Head of caudate nucleus (tissue), 42 donors: Measurements from ENCODE around the gene CCNY.

Source experiments
- DNase-seq, 42 donors: peaks; one replicate each; pipeline versions ENCODE4 v3.0.0 to v3.0.0-alpha.2; 2020 to 2021; ENCODE audit warnings: mixed read lengths in 7 of 42
- intact Hi-C: fragments of 100-400 bp; cut with DNase I; formaldehyde crosslinking; loops from one replicate; pipeline ENCODE4 v1.15.0; 2022

CCNY gene

DNA sequence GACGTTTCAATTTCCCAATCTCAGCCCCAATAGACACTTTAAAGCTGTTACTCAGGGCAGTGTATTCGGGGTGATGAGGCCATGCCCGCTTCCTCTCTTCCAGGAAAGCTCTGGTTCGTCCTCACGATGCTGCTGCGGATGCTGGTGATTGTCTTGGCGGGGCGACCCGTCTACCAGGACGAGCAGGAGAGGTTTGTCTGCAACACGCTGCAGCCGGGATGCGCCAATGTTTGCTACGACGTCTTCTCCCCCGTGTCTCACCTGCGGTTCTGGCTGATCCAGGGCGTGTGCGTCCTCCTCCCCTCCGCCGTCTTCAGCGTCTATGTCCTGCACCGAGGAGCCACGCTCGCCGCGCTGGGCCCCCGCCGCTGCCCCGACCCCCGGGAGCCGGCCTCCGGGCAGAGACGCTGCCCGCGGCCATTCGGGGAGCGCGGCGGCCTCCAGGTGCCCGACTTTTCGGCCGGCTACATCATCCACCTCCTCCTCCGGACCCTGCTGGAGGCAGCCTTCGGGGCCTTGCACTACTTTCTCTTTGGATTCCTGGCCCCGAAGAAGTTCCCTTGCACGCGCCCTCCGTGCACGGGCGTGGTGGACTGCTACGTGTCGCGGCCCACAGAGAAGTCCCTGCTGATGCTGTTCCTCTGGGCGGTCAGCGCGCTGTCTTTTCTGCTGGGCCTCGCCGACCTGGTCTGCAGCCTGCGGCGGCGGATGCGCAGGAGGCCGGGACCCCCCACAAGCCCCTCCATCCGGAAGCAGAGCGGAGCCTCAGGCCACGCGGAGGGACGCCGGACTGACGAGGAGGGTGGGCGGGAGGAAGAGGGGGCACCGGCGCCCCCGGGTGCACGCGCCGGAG lies 271.4 kb downstream of the CCNY start:
- DNase-seq = peak in 4 of 42 donors; percentile 10 to 35 (median 23)
- intact Hi-C loops = no loop called here

DNA sequence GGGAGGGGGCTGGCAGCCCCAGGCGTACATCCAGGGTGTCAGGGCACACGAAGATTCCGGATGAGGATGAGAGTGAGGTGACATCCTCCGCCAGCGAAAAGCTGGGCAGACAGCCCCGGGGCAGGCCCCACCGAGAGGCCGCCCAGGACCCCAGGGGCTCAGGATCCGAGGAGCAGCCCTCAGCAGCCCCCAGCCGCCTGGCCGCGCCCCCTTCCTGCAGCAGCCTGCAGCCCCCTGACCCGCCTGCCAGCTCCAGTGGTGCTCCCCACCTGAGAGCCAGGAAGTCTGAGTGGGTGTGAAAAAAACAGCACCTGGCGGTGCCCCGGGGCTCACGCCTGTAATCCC lies 272.0 kb downstream of the CCNY start:
- peak in 1 of 42 donors; percentile 22 for DNase-seq
- intact Hi-C loops = no loop called here

DNA sequence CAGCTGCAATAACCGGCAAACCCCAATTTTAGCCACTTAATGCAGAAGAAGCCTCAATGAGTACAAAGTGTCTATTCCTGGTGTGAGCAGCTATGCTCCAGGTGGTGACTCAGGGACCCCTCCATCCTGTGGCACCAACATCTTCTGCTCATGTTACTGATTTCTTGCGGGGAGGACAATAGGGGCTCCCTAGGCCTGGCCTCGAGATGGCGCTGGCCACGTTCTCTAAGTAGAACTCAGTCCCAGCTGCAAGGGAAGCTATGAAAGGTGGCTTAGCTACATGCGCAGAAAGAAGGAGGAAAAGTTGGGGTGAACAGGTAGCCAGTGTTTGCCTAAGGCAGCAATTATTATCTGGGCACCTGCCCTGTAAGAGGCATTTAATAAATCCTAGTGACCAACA lies 275.4 kb downstream of the CCNY start:
- intact Hi-C loops = no loop called here
- DNase-seq = no peak

DNA sequence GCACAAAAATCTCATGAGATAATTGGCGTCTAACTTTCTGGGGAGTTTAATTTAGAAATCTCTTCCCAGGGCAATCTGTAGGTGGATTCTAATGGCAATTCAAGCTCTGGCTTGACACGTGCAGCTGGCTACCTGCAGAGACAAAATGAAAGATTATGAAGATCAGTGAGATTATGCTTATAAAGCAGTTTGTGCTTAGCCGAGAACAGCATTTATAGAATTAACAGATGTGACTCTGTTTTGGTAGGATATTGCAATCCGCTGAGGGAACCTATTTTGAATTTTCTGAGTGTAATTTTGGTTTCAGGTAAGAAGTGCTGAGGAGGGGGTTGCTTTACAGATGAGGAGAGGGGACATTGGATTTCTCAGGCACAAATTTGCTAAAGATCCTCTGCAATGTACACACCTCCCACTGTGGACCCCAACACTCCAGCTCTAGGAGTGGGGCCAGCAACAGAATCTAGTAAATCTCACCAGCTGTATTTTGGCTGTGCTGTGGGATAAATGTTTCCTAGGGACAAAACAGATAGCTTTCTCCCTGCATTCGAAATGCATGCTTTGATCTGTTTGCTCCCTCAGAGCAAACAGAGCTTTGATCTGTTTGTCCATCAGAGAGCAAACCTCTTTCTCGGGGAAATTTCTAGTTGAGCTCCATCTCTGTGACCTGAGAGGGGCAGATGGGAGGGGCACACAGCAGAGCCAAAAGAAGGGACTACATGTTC lies 276.2 kb downstream of the CCNY start:
- intact Hi-C loops = no loop called here
- DNase-seq = no peak

DNA sequence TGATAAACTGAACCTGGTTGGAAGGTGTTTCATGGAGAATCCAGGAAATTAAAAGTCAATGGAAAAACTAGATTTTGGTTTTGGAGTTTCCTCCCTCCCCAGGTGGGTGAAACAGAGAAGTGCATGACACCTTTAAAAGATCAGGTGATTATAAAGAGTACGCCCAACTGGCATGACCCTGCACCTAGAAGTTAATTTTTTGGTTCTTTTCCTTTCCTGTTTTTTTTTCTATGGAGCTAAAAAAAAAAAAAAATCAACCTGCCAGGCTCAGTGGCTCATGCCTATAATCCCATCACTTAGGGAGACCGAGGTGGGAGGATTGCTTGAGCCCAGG lies 276.8 kb downstream of the CCNY start:
- DNase-seq = no peak
- intact Hi-C loops = no loop called here

DNA sequence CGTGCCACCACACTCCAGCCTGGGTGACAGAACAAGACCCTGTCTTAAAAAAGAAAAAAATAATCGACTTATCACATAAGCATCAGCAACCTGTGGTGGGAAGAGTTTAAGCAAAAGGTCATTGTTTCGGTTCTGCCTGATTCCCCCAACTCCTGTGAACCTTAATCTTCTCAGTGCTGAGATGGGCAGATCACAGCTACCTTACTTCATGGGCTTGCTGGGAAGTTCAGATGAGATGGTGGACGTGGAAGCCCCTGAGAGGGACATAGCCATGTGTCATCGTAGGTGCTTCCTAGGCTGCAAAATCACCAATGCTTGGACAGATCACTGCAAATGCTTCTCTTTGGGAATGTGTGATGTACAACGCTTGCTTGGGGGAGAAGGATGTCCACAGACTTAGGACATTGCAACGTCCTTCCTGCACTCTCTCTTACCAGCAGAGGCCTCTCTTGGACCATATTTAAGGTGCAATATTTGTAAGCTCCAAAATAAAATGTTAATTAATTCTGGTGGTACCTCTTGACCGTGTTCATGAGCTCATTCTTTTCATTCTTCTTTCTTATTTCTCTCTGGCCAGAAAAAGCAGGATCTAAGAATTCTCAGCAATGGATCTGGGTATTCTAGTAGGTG lies 277.4 kb downstream of the CCNY start:
- intact Hi-C loops = no loop called here
- no peak for DNase-seq

DNA sequence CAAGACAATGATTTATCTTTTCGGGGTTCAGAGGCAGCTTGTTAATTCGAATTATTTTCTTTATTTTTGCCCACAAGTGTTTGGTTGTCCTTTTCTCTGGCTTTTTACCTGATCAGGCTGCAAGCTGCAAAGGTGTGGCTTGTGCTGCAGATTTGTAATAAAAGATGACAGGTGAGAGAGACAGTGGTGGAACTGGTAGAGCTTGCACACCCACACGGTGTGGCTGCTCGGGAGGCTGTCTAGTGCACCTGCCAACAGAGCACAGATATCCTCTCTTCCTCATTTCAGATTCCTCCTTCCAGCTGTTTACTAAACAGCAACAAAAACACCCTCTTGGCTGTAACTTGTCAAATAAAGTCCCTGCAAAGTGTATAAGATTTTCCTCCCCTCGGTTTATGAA lies 278.0 kb downstream of the CCNY start:
- intact Hi-C loops = no loop called here
- peak in 16 of 42 donors; percentile 14 to 72 (median 32) for DNase-seq
